ENCODE results near the gene RPH3AL. TPM values are rescaled to one million over a fixed set of nuclear protein-coding genes. Genes with fewer than 3 reads are reported as not detected.
"Not testable (repeated sequence)": the region's sequence is repeated elsewhere in the genome, so short reads cannot be mapped to it uniquely, and the experiment has no call there.

Gene RPH3AL
- total and polyA plus RNA-seq, 7 donors = 3.7 to 18.5 (median 9.7) TPM

- Histone ChIP-seq H3K27me3 (ENCODE audit: insufficient read depth in 3 of 3, low read length in 2 of 3) (no peaks in the 10 kb centered on the region), H3K27ac (no peak overlapping the region), H3K4me1 (no peaks in the 10 kb centered on the region), H3K4me3 (no peak overlapping the region), H3K9me3 (no peaks in the 10 kb centered on the region), H3K36me3 (ENCODE audit: insufficient read depth in 1 of 2, low read depth in 1 of 2) (no peaks in the 10 kb centered on the region)
- TF ChIP-seq CTCF (IDR thresholded peaks at IDR 0.05) = no peak
- intact Hi-C loops (cut with DNase I) = no loop called here
- DNase-seq (peak in 1 of 2 donors; percentile 22), ATAC-seq (no peak)
- WGBS, 3 donors = 85 to 86% (median 85%) methylated on average over 19 of the region's 19 CpGs
Observed at GRCh38 chr17:227946-228615, 124.5 kb downstream of the RPH3AL start.

- no peaks in the 10 kb centered on the region for H3K9me3 ChIP-seq
- no peak for TF ChIP-seq CTCF (IDR thresholded peaks at IDR 0.05)
Observed at GRCh38 chr17:227078-227945, 125.3 kb downstream of the RPH3AL start.

GRCh38 chr17:226108-227077 is 126.2 kb downstream of the RPH3AL start:
- intact Hi-C loops (cut with DNase I) = no loop called here
- ATAC-seq (no peak), DNase-seq (peak in 1 of 2 donors; percentile 16)
- Histone ChIP-seq H3K27me3 (ENCODE audit: insufficient read depth in 3 of 3, low read length in 2 of 3) (no peaks in the 10 kb centered on the region), H3K4me3 (no peak overlapping the region), H3K4me1 (no peaks in the 10 kb centered on the region), H3K27ac (no peak overlapping the region), H3K36me3 (ENCODE audit: insufficient read depth in 1 of 2, low read depth in 1 of 2) (no peaks in the 10 kb centered on the region), H3K9me3 (no peaks in the 10 kb centered on the region)
- TF ChIP-seq CTCF (IDR thresholded peaks at IDR 0.05) = no peak
- 60 to 67% (median 61%) methylated on average over 24 of the region's 24 CpGs for WGBS, 3 donors

More at GRCh38 chr17:227078-227945, 125.3 kb downstream of the RPH3AL start:
- H3K27ac ChIP-seq = no peak overlapping the region
- peak in 1 of 4 donors; percentile 38 for ATAC-seq
- H3K4me3 ChIP-seq = no peak overlapping the region
- peak in 1 of 2 donors; percentile 50 for DNase-seq
- no peaks in the 10 kb centered on the region for H3K27me3 ChIP-seq (ENCODE audit: insufficient read depth in 3 of 3, low read length in 2 of 3)
- H3K4me1 ChIP-seq = no peaks in the 10 kb centered on the region
- H3K36me3 ChIP-seq (ENCODE audit: insufficient read depth in 1 of 2, low read depth in 1 of 2) = no peaks in the 10 kb centered on the region
- WGBS, 3 donors = 33 to 55% (median 41%) methylated on average over 15 of the region's 15 CpGs
- intact Hi-C loops (cut with DNase I) = no loop called here

- Histone ChIP-seq H3K4me3 (no peak overlapping the region), H3K9me3 (no peaks in the 10 kb centered on the region), H3K27me3 (ENCODE audit: insufficient read depth in 3 of 3, low read length in 2 of 3) (no peaks in the 10 kb centered on the region), H3K36me3 (ENCODE audit: insufficient read depth in 1 of 2, low read depth in 1 of 2) (no peaks in the 10 kb centered on the region), H3K27ac (no peak overlapping the region), H3K4me1 (no peaks in the 10 kb centered on the region)
- intact Hi-C loops (cut with DNase I) = no loop called here
- ATAC-seq (no peak), DNase-seq (peak in 1 of 2 donors; percentile 29)
- no peak for TF ChIP-seq CTCF (IDR thresholded peaks at IDR 0.05)
- WGBS, 3 donors = 91 to 95% (median 93%) methylated on average over 9 of the region's 9 CpGs
Observed at GRCh38 chr17:225551-225950, 127.1 kb downstream of the RPH3AL start.

GRCh38 chr17:224576-224975 is 128.0 kb downstream of the RPH3AL start:
- H3K27me3 ChIP-seq (ENCODE audit: insufficient read depth in 3 of 3, low read length in 2 of 3); H3K4me1 ChIP-seq; DNase-seq; H3K9me3 ChIP-seq; H3K4me3 ChIP-seq; intact Hi-C loops (cut with DNase I); ATAC-seq; H3K27ac ChIP-seq; H3K36me3 ChIP-seq (ENCODE audit: insufficient read depth in 1 of 2, low read depth in 1 of 2): not testable (repeated sequence)
- 96 to 100% (median 98%) methylated on average over 2 of the region's 2 CpGs for WGBS, 3 donors

Measured in psoas muscle (tissue), 8 donors.